ENCODE measurements around the gene DCC. TPM values are rescaled to one million over a fixed set of nuclear protein-coding genes. Genes with fewer than 3 reads are reported as not detected.

The DCC gene
- polyA plus RNA-seq, 1 donor (not counting 4 experiments of a cell fraction or from before 2014, with no cell fraction given): not detected

DNA sequence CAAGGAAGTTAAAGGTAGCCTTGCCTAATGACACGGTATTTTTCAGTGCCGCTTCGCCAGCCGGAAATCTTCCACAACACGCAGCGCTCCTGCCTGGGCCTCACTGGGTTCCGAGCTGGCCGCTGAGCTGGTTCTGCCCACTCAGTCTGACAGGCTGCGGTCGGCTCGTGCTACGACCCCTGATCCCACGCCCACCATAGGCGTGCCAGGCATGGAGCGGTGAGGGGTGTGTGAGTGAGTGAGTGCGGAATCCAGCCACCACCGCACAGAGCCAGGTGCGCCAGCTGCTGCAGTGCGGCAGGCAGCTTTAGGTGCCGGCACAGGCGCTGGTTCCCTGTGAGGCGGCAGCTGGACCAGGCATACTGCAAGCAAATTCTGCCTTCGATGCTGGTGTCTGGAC is 407.9 kb downstream of the DCC start:
- H3K36me3 ChIP-seq (ENCODE audit: control insufficient read depth in 2 of 2, extremely low read depth in 1 of 2, insufficient read depth in 2 of 2, low read length in 2 of 2): no peaks in the 10 kb centered on the region
- no peak overlapping the region for H3K27ac ChIP-seq (ENCODE audit: control insufficient read depth, insufficient read depth, low read length)
- H4K20me1 ChIP-seq (ENCODE audit: control insufficient read depth, extremely low read depth, insufficient read depth, low read length): no peaks in the 10 kb centered on the region
- no peaks in the 10 kb centered on the region for H3K4me1 ChIP-seq (ENCODE audit: control insufficient read depth, extremely low read depth, insufficient read depth, low read length)
- no peaks in the 10 kb centered on the region for H3K9me1 ChIP-seq (ENCODE audit: control insufficient read depth, extremely low read depth, insufficient read depth, low read length)
- H3K27me3 ChIP-seq (ENCODE audit: control insufficient read depth, extremely low read depth, insufficient read depth, low read length): no peaks in the 10 kb centered on the region
- no peak for FAIRE-seq
- no peak for TF ChIP-seq CTCF (optimal IDR thresholded peaks at IDR 0.05 in 1 of 3, IDR thresholded peaks at IDR 0.05 in 1 of 3, conservative IDR thresholded peaks at IDR 0.05 in 1 of 3; ENCODE audit: extremely low read depth in 1 of 3, insufficient read depth in 2 of 3, low read length in 3 of 3)
- no peak for TF ChIP-seq EZH2 (IDR thresholded peaks at IDR 0.05; ENCODE audit: low read length)
- H2AFZ ChIP-seq (ENCODE audit: control insufficient read depth, low read length): no peak overlapping the region
- H3K9me3 ChIP-seq (ENCODE audit: control insufficient read depth, low read depth, low read length): peaks cover 4% of the 10 kb centered on the region
- H3K9ac ChIP-seq (ENCODE audit: control insufficient read depth, extremely low read depth, insufficient read depth, low read length): no peak overlapping the region
- DNase-seq (ENCODE audit: low read depth, low spot score): no peak
- H3K4me3 ChIP-seq (ENCODE audit: control insufficient read depth in 2 of 3, extremely low read depth in 1 of 3, insufficient read depth in 2 of 3, low read depth in 1 of 3, low read length in 3 of 3): no peak overlapping the region
- H3K79me2 ChIP-seq (ENCODE audit: control insufficient read depth, insufficient read depth, low read length): no peaks in the 10 kb centered on the region
- dilution Hi-C loops (cut with MboI; ENCODE audit: extremely low pct_ligation_motif_present, low sequenced_read_pairs): no loop called here
- H3K4me2 ChIP-seq (ENCODE audit: control insufficient read depth, extremely low read depth, insufficient read depth, low read depth, low read length): no peak overlapping the region

DNA sequence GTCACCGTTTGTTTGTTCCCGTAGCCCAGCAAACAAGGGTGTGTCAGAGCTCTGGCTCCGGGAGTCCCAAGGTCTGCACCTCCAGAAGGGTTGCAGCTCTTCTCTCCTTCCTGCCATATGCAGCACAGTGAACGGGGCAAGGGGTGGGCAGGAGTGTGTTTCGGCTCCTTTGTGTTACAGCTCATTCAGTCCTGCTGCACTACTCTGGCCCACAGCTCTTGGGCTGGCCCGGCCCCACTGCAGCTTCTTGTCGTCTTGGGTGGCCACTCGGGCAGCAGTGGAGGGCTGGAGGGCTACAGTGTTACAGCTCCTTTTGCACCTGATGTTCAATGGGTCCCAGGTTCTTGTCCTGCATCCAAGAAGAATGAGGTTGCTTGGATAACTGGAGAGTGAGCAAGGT is 408.3 kb downstream of the DCC start:
- H3K27me3 ChIP-seq (ENCODE audit: control insufficient read depth, extremely low read depth, insufficient read depth, low read length): no peaks in the 10 kb centered on the region
- TF ChIP-seq EZH2 (IDR thresholded peaks at IDR 0.05; ENCODE audit: low read length): no peak
- no peak for TF ChIP-seq CTCF (optimal IDR thresholded peaks at IDR 0.05 in 1 of 3, IDR thresholded peaks at IDR 0.05 in 1 of 3, conservative IDR thresholded peaks at IDR 0.05 in 1 of 3; ENCODE audit: extremely low read depth in 1 of 3, insufficient read depth in 2 of 3, low read length in 3 of 3)
- no peak overlapping the region for H3K9ac ChIP-seq (ENCODE audit: control insufficient read depth, extremely low read depth, insufficient read depth, low read length)
- no peaks in the 10 kb centered on the region for H3K4me1 ChIP-seq (ENCODE audit: control insufficient read depth, extremely low read depth, insufficient read depth, low read length)
- H3K79me2 ChIP-seq (ENCODE audit: control insufficient read depth, insufficient read depth, low read length): no peaks in the 10 kb centered on the region
- H4K20me1 ChIP-seq (ENCODE audit: control insufficient read depth, extremely low read depth, insufficient read depth, low read length): no peaks in the 10 kb centered on the region
- no peak overlapping the region for H2AFZ ChIP-seq (ENCODE audit: control insufficient read depth, low read length)
- no peak overlapping the region for H3K4me2 ChIP-seq (ENCODE audit: control insufficient read depth, extremely low read depth, insufficient read depth, low read depth, low read length)
- dilution Hi-C loops (cut with MboI; ENCODE audit: extremely low pct_ligation_motif_present, low sequenced_read_pairs): no loop called here
- no peak for DNase-seq (ENCODE audit: low read depth, low spot score)
- no peaks in the 10 kb centered on the region for H3K36me3 ChIP-seq (ENCODE audit: control insufficient read depth in 2 of 2, extremely low read depth in 1 of 2, insufficient read depth in 2 of 2, low read length in 2 of 2)
- H3K9me1 ChIP-seq (ENCODE audit: control insufficient read depth, extremely low read depth, insufficient read depth, low read length): no peaks in the 10 kb centered on the region
- H3K27ac ChIP-seq (ENCODE audit: control insufficient read depth, insufficient read depth, low read length): no peak overlapping the region
- H3K9me3 ChIP-seq (ENCODE audit: control insufficient read depth, low read depth, low read length): peaks cover 4% of the 10 kb centered on the region
- no peak overlapping the region for H3K4me3 ChIP-seq (ENCODE audit: control insufficient read depth in 2 of 3, extremely low read depth in 1 of 3, insufficient read depth in 2 of 3, low read depth in 1 of 3, low read length in 3 of 3)
- no peak for FAIRE-seq

Measured in keratinocyte (primary cell).